ENCODE results near the gene DCAF6. TPM values are rescaled to one million over a fixed set of nuclear protein-coding genes. Genes with fewer than 3 reads are reported as not detected.
A peak's percentile ranks its signal among the peaks of the same experiment; 100 is the strongest.

The DCAF6 gene
- total and polyA plus RNA-seq, 4 donors, result 33.5 to 105 (median 71.1) TPM

DNA sequence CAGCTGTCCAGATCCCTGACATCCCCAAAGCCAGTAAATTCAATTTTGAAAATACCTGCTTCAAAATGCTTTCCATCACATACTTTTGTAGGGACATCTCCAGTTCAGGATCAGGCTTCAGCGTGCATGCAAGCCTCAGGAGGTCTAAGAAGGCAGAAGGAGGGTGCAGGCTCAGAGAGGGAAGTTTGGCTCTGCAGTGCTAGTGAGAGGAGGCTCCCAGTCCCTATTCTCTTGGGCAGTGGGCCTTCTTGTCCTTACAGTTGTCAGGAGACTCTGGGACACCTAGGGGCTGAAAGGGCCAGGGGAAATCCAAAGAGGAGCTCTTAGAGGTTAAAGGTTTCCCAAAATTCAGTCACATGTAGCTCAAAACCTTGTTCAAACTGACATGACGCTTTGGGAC lies 42.7 kb upstream of the DCAF6 start (continued):
- TF ChIP-seq, protein P1, sequence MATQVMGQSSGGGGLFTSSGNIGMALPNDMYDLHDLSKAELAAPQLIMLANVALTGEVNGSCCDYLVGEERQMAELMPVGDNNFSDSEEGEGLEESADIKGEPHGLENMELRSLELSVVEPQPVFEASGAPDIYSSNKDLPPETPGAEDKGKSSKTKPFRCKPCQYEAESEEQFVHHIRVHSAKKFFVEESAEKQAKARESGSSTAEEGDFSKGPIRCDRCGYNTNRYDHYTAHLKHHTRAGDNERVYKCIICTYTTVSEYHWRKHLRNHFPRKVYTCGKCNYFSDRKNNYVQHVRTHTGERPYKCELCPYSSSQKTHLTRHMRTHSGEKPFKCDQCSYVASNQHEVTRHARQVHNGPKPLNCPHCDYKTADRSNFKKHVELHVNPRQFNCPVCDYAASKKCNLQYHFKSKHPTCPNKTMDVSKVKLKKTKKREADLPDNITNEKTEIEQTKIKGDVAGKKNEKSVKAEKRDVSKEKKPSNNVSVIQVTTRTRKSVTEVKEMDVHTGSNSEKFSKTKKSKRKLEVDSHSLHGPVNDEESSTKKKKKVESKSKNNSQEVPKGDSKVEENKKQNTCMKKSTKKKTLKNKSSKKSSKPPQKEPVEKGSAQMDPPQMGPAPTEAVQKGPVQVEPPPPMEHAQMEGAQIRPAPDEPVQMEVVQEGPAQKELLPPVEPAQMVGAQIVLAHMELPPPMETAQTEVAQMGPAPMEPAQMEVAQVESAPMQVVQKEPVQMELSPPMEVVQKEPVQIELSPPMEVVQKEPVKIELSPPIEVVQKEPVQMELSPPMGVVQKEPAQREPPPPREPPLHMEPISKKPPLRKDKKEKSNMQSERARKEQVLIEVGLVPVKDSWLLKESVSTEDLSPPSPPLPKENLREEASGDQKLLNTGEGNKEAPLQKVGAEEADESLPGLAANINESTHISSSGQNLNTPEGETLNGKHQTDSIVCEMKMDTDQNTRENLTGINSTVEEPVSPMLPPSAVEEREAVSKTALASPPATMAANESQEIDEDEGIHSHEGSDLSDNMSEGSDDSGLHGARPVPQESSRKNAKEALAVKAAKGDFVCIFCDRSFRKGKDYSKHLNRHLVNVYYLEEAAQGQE (IDR thresholded peaks at IDR 0.05), result no peak
- TF ChIP-seq HNF4G (IDR thresholded peaks at IDR 0.05), result no peak
- TF ChIP-seq JUND (IDR thresholded peaks at IDR 0.05), result no peak
- TF ChIP-seq FOXA2 (IDR thresholded peaks at IDR 0.05), result no peak
- no peak for TF ChIP-seq NR2F2 (IDR thresholded peaks at IDR 0.05)
- TF ChIP-seq YY1 (IDR thresholded peaks at IDR 0.05), result no peak
- TF ChIP-seq GABPA (IDR thresholded peaks at IDR 0.05 in 1 of 2, conservative IDR thresholded peaks at IDR 0.05 in 1 of 2), result no peak
- no peak for TF ChIP-seq FOXA1 (IDR thresholded peaks at IDR 0.05)
- TF ChIP-seq SP1 (IDR thresholded peaks at IDR 0.05), result no peak
- no peak for TF ChIP-seq RAD21 (IDR thresholded peaks at IDR 0.05)
- TF ChIP-seq RXRA (IDR thresholded peaks at IDR 0.05), result no peak
- TF ChIP-seq EGR1 (IDR thresholded peaks at IDR 0.05; ENCODE audit: low read depth in 2 of 2), result no peak
- no peak for TF ChIP-seq TAF1 (conservative IDR thresholded peaks at IDR 0.05)

DNA sequence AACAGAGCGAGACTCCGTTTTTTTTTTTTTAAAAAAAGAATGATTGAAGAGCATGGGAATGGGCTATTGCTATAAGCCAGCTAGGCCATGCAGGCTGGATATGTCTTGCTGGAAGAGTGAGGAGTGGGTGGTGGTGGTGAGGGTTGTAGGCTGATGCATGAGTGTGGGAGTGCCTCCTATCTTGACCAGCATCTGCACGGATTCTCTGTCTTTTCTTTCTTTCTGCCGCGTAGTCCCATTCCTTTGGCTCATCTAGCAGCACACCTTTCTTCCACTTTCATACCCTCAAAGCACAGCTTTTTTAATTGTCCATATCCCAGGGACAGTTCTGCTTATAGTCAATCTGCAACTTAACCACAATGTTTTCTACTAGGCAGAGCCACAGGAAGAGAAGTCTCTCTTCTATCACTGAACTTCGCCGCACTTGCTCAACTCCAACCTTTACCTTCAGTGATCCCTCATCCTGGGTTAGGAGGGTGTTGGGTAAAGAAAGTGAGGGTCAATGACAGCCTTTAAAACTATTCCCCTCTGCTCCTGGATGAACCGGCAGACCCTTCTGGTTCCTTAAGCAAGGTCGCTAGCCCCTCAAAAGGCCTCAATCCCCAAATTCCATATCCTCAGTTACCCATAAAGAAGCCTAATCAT lies 37.8 kb upstream of the DCAF6 start:
- H3K27me3 ChIP-seq (ENCODE audit: control insufficient read depth in 4 of 4, insufficient read depth in 4 of 4, low read length in 3 of 4), result no peaks in the 10 kb centered on the region
- no peak overlapping the region for H3K4me3 ChIP-seq (ENCODE audit: low read depth in 1 of 3, low read length in 3 of 3)
- H3K27ac ChIP-seq (ENCODE audit: low read depth in 1 of 2, low read length in 2 of 2), result peak overlapping the region; percentile 63 to 76
- H3K36me3 ChIP-seq (ENCODE audit: control insufficient read depth in 4 of 4, insufficient read depth in 3 of 4, low read depth in 1 of 4, low read length in 3 of 4), result no peaks in the 10 kb centered on the region
- no peaks in the 10 kb centered on the region for H3K9me3 ChIP-seq (ENCODE audit: control insufficient read depth in 4 of 4, low read length in 3 of 4)
- DNase-seq (ENCODE audit: low spot score), result no peak
- 77% methylated on average over 9 of the region's 9 CpGs for WGBS
- H3K4me1 ChIP-seq (ENCODE audit: control insufficient read depth in 4 of 4, insufficient read depth in 4 of 4, low read length in 3 of 4), result peaks cover 0 to 17% (median 12%) of the 10 kb centered on the region in 4 donors
- TF ChIP-seq RXRA (IDR thresholded peaks at IDR 0.05) (peak in 1 of 2 donors; percentile 43), FOXA1 (IDR thresholded peaks at IDR 0.05) (no peak)
- TF ChIP-seq, protein P2, sequence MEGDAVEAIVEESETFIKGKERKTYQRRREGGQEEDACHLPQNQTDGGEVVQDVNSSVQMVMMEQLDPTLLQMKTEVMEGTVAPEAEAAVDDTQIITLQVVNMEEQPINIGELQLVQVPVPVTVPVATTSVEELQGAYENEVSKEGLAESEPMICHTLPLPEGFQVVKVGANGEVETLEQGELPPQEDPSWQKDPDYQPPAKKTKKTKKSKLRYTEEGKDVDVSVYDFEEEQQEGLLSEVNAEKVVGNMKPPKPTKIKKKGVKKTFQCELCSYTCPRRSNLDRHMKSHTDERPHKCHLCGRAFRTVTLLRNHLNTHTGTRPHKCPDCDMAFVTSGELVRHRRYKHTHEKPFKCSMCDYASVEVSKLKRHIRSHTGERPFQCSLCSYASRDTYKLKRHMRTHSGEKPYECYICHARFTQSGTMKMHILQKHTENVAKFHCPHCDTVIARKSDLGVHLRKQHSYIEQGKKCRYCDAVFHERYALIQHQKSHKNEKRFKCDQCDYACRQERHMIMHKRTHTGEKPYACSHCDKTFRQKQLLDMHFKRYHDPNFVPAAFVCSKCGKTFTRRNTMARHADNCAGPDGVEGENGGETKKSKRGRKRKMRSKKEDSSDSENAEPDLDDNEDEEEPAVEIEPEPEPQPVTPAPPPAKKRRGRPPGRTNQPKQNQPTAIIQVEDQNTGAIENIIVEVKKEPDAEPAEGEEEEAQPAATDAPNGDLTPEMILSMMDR (IDR thresholded peaks at IDR 0.05; ENCODE audit: low read depth, low read length, missing input control), result no peak
- no peak overlapping the region for H3K9ac ChIP-seq (ENCODE audit: low read depth in 1 of 2, low read length in 2 of 2)

DNA sequence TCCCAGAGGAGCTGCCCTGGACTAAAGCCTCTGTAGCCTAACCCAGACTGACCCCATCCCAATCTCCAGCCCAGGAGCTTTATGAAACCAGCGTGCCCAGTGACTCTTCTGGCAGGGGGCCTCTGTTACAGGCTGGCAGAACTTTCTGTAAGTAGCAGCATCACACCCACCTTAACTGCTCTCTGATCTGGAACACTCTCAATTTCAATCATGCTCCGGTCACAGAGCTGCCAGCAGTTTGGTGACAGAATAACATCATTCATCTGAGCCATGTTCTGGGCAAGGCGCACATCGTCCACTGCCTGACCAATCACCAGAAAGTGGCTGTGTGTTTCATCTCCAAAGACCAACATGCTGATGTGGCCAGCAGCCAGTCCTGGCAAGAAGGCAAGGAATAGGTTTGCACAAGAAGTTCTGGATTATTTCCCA lies 37.2 kb upstream of the DCAF6 start:
- no peak for DNase-seq (ENCODE audit: low spot score)
- Histone ChIP-seq H3K4me3 (ENCODE audit: low read depth in 1 of 3, low read length in 3 of 3) (no peak overlapping the region), H3K9ac (ENCODE audit: low read depth in 1 of 2, low read length in 2 of 2) (no peak overlapping the region), H3K27ac (ENCODE audit: low read depth in 1 of 2, low read length in 2 of 2) (peak overlapping the region; percentile 63 to 76), H3K9me3 (ENCODE audit: control insufficient read depth in 4 of 4, low read length in 3 of 4) (no peaks in the 10 kb centered on the region), H3K36me3 (ENCODE audit: control insufficient read depth in 4 of 4, insufficient read depth in 3 of 4, low read depth in 1 of 4, low read length in 3 of 4) (no peaks in the 10 kb centered on the region), H3K4me1 (ENCODE audit: control insufficient read depth in 4 of 4, insufficient read depth in 4 of 4, low read length in 3 of 4) (peaks cover 0 to 17% (median 12%) of the 10 kb centered on the region in 4 donors), H3K27me3 (ENCODE audit: control insufficient read depth in 4 of 4, insufficient read depth in 4 of 4, low read length in 3 of 4) (no peaks in the 10 kb centered on the region)
- WGBS, result 27% methylated on average over 4 of the region's 4 CpGs
- TF ChIP-seq GABPA (IDR thresholded peaks at IDR 0.05 in 1 of 2, conservative IDR thresholded peaks at IDR 0.05 in 1 of 2), result no peak
- TF ChIP-seq HNF4G (IDR thresholded peaks at IDR 0.05), result no peak
- TF ChIP-seq FOXA1 (IDR thresholded peaks at IDR 0.05), result peak; percentile 53
- TF ChIP-seq, protein P2 (IDR thresholded peaks at IDR 0.05; ENCODE audit: low read depth, low read length, missing input control), result no peak
- peak; percentile 51 to 78 for TF ChIP-seq HNF4A (conservative IDR thresholded peaks at IDR 0.05)
- TF ChIP-seq RXRA (IDR thresholded peaks at IDR 0.05), result peak; percentile 59 to 84
- TF ChIP-seq SP1 (IDR thresholded peaks at IDR 0.05), result peak; percentile 69
- peak; percentile 77 for TF ChIP-seq YY1 (IDR thresholded peaks at IDR 0.05)
- no peak for TF ChIP-seq NR2F2 (IDR thresholded peaks at IDR 0.05)
- peak; percentile 83 for TF ChIP-seq FOXA2 (IDR thresholded peaks at IDR 0.05)
- TF ChIP-seq, protein P3, sequence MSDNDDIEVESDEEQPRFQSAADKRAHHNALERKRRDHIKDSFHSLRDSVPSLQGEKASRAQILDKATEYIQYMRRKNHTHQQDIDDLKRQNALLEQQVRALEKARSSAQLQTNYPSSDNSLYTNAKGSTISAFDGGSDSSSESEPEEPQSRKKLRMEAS (IDR thresholded peaks at IDR 0.05), result peak; percentile 73
- peak; percentile 52 to 68 for TF ChIP-seq RAD21 (IDR thresholded peaks at IDR 0.05)
- TF ChIP-seq JUND (IDR thresholded peaks at IDR 0.05), result peak; percentile 21 to 47
- TF ChIP-seq, protein P4, sequence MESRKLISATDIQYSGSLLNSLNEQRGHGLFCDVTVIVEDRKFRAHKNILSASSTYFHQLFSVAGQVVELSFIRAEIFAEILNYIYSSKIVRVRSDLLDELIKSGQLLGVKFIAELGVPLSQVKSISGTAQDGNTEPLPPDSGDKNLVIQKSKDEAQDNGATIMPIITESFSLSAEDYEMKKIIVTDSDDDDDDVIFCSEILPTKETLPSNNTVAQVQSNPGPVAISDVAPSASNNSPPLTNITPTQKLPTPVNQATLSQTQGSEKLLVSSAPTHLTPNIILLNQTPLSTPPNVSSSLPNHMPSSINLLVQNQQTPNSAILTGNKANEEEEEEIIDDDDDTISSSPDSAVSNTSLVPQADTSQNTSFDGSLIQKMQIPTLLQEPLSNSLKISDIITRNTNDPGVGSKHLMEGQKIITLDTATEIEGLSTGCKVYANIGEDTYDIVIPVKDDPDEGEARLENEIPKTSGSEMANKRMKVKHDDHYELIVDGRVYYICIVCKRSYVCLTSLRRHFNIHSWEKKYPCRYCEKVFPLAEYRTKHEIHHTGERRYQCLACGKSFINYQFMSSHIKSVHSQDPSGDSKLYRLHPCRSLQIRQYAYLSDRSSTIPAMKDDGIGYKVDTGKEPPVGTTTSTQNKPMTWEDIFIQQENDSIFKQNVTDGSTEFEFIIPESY (IDR thresholded peaks at IDR 0.05), result peak; percentile 67
